ENCODE data around the gene ATXN7L1.

ATXN7L1 gene

GRCh38 chr7:105559926-105560325 lies 316.5 kb downstream of the ATXN7L1 start:
- POLR2A ChIA-PET = no interaction called here
- TF ChIP-seq CTCF (IDR thresholded peaks at IDR 0.05; ENCODE audit: control extremely low read depth, extremely low read depth, low read depth, missing control alignments) = no peak
- CTCF ChIA-PET = interaction anchor here (1.0 kb wide), 1 partner anchor 11 kb away, joined by 3 read pairs; no protein-coding TSS in a partner anchor

More at GRCh38 chr7:105559926-105560325, 316.5 kb downstream of the ATXN7L1 start:
- no peak for DNase-seq (ENCODE audit: extremely low spot score)

All from GM10248 (cell line).